Right lobe of liver (tissue), 5 donors: ENCODE data around the gene CCR3. TPM values are rescaled to one million over a fixed set of nuclear protein-coding genes. Genes with fewer than 3 reads are reported as not detected.

Experiments used
- total RNA-seq, 6 experiments: library from RNA; depleted of rRNA in 2 of 6; stranded (reverse); fragments of >200 nt in 2 of 6; fragmentation: NEBNext Ultra II Directional in 3 of 6; extraction: Animal tissue kit (Norgen Biotek cat#: 25700) in 3 of 6; gene quantifications; one replicate each; pipeline versions ENCODE4 v1.1.0 to v1.2.4, GENCODE V29; 2016 to 2023
- donor health status: DM: no; HTN: no; CAD: no.
- donor health status: DM: no; HTN: no; CAD: no.
- donor health status: DM: no; HTN: yes; CAD: no.
- donor health status: DM: no; HTN: yes; CAD: no.

Gene CCR3
- total RNA-seq, 6 experiments from 2014 or later = 0.27 TPM; not detected in 5

Other genes starting within 250 kb of the CCR3 start
- gene FYCO1, start 246.6 kb upstream of the CCR3 start, total RNA-seq = 10 to 100 TPM; 16.0 to 22.0 (median 21.0) TPM
- under 1 TPM in 3 of 6 experiments, not detected in 3; 0.02 to 0.06 (median 0.04) TPM for gene XCR1, start 215.0 kb upstream of the CCR3 start, total RNA-seq
- gene CCR1, start 34.1 kb upstream of the CCR3 start, total RNA-seq = 10 to 100 TPM in 1 of 6 experiments, 1 to 10 TPM in 5; 1.6 to 17.3 (median 3.1) TPM
- 1 to 10 TPM in 3 of 6 experiments, under 1 TPM in 3; 0.66 to 1.5 (median 0.92) TPM for gene CCR2, start 111.7 kb downstream of the CCR3 start, total RNA-seq
- gene CCR5, start 128.5 kb downstream of the CCR3 start, total RNA-seq = 1 to 10 TPM in 2 of 6 experiments, under 1 TPM in 4; 0.22 to 2.0 (median 0.43) TPM
- 1 to 10 TPM in 3 of 6 experiments, under 1 TPM in 3; 0.30 to 2.8 (median 1.3) TPM for gene CCRL2, start 164.8 kb downstream of the CCR3 start, total RNA-seq
- 1 to 10 TPM in 4 of 6 experiments, under 1 TPM in 2; 0.19 to 3.6 (median 2.0) TPM for gene LTF, start 222.4 kb downstream of the CCR3 start, total RNA-seq